GM18868 (cell line): ENCODE results near the gene RNF144B.
A peak's percentile ranks its signal among the peaks of the same experiment; 100 is the strongest.
"Not testable (repeated sequence)": the region's sequence is repeated elsewhere in the genome, so short reads cannot be mapped to it uniquely, and the experiment has no call there.

ENCODE experiments used
- ATAC-seq: cut with Tn5 transposase; IDR thresholded peaks from one replicate; pipeline ENCODE4 v1.9.1; 2021; ENCODE audit warnings: mild to moderate bottlenecking, moderate library complexity; ENCODE audit not compliant: unreplicated experiment

Gene RNF144B

DNA sequence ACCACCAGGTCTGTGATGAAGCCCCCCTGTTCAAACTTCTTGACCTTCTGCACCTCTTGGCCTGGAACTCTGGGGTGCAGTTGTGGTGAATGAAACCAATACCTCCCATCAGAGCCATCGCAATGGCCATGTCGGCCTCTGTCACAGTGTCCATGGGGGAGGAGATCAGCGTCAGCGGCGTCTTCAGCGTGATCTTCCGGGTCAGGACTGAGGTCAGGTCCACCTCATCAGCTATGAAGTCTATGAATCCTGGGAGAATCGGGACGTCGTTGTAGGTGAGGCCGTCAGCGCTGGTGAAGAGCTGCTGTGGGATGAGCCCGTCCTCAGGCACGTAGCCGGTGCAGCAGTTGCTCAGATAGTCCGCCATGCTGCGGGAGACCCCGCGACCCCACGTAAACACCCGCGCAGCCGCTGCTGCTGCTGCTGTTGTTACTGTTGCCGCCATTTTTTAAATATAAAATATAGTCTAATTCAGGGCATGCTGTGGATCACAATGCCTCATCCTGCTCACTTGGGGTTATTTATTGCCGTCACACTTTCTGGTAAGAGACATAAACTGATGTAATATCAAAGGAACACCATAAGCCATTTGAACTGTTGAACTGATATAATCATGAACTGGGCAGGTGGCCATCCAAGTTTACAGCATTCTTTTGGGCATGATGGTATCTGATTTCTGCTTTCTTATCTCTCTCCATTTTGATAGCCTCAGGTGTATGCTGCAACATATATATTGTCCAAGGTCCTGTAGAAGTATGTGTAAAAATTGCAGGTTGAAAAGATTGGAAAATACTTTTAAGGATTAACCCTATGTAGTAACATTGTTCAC lies 18.7 kb upstream of the RNF144B start:
- no peak for ATAC-seq

DNA sequence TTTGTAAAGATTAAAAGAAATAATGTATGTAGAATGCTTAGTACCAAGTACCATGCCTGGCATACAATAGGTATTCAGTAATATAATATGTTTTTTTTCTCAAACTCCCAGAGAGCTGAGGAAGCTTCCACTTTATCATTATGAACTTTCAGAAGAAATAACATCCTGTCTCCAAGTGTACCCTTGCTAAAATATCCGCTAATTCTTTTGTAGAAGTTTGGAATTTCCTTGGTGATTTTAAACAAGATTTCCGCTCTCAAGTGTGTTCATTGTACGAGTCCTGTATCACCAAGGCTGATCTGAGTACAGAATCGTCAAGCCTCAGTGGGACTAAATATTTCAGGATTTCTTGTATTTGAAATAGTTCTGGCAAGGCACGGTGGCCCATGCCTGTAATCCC lies 16.1 kb upstream of the RNF144B start:
- no peak for ATAC-seq

DNA sequence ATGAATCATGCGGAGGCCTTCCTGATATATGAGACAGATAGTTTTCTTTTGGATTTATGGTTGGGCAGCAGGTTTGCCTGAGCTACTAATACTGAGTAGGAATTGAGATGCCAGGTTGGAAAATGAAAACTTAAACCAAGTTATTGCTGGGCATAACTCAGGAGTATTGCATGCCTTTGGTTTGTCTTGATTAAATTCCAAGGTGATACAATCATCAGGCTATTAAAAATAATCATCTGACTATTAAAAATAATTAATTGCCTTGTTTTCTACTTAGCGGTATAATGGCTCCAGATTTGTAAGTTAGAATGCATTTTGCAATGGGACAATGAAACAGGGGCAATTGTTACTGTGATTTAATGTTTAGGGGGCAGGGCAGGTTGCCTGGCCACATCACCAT lies 15.5 kb upstream of the RNF144B start:
- no peak for ATAC-seq

DNA sequence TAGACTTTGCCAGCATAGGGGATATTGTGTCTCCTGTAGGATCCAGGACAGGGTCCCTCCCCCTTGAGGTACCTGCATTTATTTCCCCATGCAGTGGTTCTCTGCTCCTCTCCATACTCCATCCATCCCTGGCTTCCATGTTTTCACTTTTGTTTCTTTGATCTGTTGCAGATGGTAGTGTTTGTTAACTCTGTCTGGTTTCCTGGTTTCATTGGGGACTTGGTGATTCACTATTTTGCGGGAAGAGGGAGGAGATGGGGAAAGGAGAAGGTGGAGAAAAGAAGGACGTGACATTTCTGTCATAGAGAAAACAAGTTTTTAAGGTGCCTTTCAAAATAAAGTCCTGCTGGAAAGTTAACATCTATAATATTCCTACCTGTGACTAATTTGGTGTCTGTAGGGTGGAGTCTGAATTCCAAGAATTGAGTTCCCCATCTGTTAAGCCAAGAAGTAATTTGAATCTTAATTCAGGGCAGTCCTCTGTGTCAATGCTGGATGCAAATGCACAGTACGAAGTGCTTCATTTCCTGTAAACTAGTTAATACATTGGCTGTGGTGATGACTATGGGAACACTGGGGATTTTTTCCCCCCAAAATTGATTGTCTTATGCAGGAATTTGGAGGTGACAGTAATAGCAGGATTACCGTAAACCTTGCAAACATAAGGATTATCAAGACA lies 6.9 kb upstream of the RNF144B start:
- ATAC-seq: no peak

DNA sequence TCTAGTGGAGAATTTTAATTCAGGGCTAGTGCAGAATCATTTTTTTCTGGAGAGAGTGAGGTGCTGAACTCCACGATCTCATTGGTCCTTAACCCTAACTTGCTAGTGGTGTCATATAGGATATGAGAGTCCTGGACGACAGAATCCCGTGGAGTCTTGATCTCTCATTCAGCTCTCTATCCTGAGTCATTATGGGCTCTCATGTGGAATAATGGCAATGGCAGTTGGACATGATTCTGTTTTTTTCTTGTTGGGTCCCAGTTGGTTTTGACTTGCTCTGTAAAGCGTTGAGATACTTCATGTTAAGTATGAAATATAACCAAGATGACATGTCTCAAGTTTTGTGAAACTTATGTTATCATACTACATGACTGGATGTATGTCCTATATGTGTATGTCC lies 6.3 kb upstream of the RNF144B start:
- no peak for ATAC-seq

DNA sequence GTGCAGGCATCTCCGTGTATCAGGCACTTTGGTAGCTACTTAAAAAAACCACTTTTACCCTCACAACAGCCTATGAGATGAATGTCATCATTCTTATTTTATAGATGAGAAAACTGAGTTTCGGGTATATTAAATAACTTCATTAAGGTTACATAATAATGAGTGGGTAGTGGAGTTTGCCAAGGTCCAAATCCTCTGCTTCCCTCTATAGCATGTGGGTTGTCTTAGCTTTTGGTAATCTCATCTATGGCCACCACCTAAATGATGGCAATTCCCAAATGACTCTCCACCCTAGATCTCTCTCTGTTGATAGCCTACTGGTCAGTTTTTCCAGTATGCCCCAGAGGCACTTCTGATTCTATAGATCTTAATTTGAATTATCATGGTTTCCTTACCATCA lies 3.7 kb upstream of the RNF144B start:
- ATAC-seq: no peak

DNA sequence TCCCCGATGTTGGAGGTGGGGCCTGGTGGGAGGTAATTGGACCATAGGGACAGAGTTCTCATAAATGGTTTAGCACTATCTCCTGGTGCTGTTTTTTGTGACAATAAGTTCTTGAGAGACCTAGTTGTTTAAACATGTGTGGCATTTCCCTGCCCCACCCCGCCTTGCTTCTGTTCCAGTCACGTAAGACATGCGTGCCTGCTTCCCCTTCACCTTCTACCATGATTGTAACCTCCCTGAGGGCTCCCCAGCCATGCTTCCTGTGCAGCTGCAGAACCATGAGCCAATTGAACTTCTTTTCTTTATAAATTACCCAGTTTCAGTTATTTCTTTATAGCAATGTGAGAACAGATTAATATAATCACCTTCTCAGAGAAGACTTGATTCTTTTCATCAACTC lies 2.5 kb upstream of the RNF144B start:
- ATAC-seq: no peak

DNA sequence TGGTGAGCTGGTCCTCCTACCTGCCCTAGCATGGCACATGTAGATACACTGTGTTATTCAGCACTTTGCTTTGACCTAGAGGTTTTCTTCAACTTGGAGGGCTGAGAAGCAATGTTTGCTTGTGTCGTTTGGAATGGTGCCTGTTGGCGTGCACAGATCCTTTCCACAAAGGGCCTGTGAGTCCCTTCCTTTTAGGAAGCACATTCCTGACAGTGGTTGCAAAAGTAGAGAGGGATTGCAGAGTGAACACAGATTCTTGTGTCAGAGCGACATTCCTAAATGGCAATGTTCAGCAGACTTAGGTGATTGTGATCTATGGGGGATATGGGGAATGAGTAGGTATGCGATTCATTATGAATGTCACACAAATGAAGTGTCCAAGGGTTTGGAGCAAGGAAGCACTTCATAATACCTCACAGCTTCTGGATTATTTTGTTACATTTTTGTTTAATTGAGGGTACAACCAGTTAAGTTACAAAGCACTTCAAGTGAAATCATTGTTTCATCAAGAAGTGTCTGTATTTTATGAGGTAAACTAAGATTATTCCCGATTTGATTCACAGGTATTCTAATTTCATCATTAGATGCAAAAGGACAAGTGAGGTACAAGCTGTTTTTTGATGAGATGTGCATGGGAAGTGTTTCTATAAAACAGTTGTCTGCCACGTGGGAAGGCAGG lies 713 bp upstream of the RNF144B start:
- ATAC-seq: no peak

DNA sequence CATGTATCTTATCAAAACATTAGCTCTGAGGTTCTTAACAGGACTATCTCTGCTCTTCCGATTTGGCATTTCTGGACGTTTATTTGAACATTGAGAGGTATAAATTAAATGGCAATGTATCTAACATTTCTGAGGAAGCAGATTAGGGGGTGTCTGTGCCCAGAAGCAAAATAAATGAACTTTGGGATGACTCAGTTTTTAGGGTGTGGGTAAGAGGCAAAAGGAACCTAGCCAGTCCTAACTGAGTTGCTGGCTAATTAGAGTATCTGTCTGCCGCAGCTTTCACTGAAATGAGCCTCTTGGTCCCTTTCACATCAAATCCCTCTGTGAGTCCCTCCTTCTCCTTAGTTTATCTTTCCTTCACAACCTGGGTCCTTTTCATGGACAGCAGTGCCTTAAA lies 1.1 kb downstream of the RNF144B start:
- ATAC-seq: no peak

DNA sequence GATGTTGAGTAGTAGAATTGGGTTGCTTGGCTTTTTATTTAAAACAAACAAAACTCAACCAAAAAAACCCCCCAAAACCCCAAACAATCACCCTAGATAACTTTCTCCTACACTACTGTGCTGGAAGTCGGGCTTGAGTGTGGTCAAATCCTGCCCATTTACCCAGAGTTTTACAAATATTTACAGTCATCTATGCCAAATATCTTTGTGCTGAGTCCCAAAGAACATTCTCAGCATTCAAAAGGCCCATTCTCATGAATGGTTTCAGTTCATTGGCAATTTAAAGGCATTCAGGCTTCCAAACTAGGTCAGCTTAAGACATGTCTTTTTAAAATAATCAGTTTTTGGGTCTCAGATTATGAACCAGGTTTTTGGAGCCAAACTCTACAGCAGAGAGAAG lies 1.8 kb downstream of the RNF144B start:
- no peak for ATAC-seq

DNA sequence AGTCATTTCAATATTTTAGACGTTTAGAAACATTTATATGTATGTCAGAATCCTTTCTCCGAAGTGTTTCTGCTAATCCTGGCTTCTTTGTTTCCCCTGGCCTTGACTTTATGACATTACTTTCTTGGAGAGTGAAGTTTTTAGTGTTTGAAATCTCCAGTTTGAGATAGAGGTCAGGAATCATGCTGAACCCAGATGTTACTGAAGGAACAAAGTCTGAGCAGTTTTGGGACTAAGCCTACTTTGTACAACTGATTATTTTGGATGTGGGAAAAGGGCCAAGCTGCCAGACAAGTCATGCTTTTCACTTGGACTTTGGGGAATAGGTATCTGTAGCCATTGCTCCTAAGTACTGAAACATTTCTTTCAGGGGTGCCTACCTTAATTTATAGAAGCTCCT lies 2.3 kb downstream of the RNF144B start:
- no peak for ATAC-seq

DNA sequence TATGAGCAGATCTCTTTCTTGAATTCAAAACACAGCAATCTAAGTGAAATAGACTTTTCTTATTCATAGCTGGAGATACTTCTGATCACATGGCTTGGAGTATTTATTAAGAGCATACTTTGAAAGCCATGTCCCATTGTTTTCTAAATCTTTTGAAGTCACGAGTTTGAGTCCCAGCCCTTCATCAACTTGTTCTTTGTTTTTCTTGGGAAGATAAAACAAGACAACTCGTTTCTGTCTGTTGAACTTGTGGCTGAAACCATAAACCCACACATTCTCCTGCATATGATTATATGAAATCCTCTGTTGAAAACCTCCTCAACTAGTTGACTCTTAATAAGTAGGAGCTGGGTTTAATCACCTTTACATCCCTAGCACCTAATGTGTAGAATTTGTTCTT lies 3.3 kb downstream of the RNF144B start:
- no peak for ATAC-seq

DNA sequence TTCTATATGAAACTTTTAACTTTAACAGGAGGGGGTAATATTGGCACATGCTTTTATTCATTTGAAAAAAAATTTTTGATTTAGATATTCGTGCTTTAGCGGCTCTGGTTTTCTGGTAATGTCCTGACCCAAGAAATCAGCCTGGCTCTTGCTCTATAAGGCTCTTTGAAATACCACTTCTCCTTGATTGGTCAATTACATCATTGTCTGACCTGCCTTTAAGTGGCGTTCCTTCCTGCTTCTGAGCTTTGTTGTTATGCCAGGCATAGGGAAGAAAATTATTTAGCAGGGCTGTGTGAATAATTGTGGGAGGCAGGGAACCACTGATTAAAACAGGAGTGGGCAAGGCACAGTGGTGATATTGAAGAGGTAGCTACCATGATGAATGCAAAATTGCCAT lies 3.9 kb downstream of the RNF144B start:
- no peak for ATAC-seq

DNA sequence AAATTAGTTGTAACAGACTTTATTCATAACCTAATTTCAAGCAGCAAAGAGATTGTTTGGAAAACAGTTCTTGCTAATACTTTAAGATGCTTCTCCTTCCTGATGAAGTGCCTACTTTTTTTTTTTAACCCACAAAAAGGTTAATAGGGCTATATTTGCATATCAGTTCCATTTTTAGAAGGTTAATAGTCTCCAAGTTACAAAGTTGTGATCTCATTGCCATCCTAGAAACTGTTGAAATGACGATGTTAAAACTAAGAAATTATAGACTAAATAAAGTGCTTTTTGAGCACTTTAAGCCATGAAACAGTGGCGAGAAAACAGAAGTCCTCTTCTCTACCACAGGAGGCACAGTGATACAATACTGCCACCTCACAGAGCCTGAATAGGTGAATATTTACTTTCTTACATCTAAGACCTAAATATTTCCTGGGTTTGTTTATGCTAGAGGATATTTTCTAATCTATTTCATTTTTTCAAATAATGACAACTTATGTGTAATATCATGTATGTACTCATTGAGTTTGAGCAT lies 5.3 kb downstream of the RNF144B start:
- no peak for ATAC-seq

DNA sequence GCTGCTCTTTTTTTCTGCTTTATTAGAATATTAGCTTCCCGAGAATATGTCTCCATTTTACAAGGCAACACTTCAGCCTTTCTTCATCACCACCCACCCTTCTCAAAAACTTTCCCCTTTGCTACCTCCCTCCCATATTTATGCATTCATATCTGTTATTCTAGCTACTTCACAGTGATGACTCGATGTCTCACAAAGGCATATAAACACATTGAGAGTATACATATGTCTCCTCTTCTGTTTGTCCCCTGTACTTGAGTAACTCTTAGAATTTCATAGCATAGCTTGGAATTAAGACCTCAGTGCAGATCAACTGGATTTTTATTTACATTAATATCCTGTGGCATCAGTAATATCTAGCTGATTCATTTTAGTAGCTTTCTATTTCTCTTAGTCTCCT lies 6.5 kb downstream of the RNF144B start:
- ATAC-seq: no peak

DNA sequence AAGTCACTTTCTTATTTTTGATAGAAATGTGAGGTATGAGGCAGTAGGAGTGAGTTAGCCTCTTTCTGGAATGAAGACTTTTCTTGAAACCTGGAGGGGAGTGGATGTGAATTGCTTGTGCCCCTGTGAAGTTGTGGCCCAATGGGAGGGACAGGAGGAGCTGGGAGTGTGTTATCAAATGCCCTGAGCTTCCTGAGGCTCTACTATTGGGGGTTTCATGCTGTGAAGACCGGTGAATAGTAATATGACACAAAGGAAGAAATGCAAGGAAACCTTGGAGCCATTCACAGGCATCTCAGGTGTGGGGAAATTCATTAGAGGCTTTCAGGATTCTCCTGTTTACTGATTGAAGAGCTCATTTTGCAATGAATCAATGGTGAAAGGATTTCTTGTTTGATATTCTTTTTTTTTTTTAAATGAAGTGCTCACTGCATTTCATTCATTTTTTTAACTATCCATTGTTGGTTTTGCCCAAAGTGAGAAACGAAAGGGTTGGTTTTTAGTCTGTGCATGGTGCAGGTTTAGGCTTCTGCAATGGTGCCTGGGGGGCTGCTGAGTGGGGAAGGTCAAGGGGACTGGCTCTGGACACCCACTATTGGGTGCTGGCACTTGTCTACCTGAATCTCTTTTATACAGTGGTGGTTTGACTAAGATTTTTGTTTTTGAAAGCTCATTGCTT lies 8.2 kb downstream of the RNF144B start:
- no peak for ATAC-seq

DNA sequence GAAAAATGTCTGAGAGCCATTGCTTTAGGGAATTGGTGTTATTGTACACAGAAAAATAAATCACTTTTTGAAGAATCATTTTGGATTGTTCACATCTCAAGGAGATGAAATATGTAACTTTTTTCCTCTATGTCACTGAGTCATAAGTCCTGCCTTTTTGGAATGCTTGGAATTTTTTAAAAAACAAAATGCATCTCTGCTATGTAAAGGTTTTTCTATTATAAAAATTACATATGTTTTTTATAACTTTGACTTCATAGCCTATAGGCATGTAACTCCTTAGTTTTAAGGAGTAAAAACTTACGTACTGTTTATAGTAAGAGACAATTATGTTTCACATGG lies 8.7 kb downstream of the RNF144B start:
- no peak for ATAC-seq

DNA sequence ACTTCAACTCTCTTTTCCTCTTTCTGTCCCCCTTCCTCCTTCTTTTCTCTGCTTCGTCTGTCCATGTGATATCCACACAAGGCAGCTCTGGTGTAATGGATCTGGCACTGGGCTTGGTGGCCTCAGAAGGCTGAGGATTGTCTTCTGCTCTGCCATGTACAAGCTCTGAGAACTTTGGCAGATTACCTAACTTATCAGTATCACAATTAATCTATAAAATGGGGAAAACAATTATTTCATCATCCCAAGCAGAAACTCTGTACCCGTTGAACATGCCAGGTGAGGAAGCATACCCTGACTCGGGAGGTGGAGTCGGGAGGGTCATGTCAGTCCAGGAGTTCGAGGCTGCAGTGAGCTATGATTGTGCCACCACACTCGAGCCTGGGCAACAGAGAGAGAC lies 10.6 kb downstream of the RNF144B start:
- no peak for ATAC-seq

DNA sequence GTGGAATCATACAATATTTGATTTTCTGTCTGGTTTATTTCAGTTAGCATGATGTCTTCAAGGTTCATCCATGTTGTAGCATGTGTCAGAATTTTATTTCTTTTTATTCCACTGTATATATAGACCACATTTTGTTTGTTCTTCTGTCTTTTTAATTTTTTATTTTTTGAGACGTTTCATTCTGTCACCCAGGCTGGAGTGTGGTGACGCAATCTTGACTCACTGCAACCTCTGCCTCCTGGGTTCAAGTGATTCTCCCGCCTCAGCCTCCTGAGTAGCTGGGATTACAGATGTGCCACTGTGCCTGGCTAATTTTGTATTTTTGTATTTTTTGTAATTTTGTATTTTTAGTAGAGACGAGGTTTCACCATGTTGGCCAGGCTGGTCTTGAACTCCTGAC lies 11.1 kb downstream of the RNF144B start:
- not testable (repeated sequence) for ATAC-seq

DNA sequence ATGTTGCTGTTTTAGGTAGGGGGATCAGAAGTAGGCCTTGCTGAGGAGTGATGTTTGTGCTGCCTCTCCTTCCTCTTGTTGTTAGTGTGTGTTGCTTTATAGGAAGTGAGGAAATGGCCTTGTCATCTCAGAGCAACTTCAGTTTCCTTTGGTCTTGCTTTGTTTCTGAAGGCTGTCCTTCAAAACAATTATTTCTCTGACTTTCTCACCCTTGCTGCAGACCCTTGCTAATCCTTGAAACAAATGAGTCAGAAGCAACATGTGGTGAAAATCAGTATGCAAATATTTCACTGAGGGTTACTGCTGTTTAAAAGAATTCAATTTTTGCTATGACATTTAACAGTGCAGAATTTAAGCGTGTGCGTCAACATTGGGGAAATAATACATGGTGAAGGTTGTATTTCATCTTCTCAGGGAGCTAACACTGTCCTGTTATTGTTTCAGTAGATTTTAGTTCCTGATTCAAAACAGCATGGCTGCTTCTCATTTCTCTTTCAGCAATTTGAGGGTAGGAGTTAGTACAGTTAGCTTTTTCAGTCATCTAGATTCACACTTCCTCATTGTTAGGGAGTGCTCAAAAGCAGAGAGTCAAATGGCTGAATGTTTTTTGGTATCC lies 13.8 kb downstream of the RNF144B start:
- peak; percentile 87 for ATAC-seq

DNA sequence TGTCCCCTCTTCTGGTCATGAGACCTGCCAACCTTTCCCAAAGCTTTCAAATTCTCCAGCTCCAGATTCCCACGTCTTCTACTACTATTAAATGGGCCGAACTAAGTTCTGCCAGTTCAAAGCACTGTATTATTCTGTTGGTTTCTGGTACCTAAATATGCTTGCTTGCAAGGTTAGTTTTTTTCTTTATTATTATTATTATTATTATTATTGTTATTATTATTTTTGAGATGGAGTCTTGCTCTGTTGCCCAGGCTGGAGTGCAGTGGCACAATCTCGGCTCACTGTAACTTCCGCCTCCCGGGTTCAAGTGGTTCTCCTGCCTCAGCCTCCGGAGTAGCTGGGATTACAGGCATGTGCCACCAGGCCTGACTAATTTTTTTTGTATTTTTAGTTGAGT lies 17.8 kb downstream of the RNF144B start:
- not testable (repeated sequence) for ATAC-seq
